T-helper 9 cell (primary cell): ENCODE measurements around the gene TRERF1.

Experiments
- DNase-seq: peaks from one replicate; pipeline ENCODE4 v3.0.0-alpha.2; 2020

The TRERF1 gene

GRCh38 chr6:42363926-42364849 lies 87.5 kb downstream of the TRERF1 start:
- DNase-seq: no peak

GRCh38 chr6:42361036-42361435 lies 90.7 kb downstream of the TRERF1 start:
- DNase-seq: no peak

GRCh38 chr6:42359021-42359420 lies 92.7 kb downstream of the TRERF1 start:
- DNase-seq: no peak

GRCh38 chr6:42355416-42355815 lies 96.3 kb downstream of the TRERF1 start:
- no peak for DNase-seq

GRCh38 chr6:42354702-42355101 lies 97.0 kb downstream of the TRERF1 start:
- DNase-seq: no peak

GRCh38 chr6:42352856-42353564 lies 98.7 kb downstream of the TRERF1 start:
- no peak for DNase-seq

GRCh38 chr6:42350911-42351310 lies 100.8 kb downstream of the TRERF1 start:
- no peak for DNase-seq

- no peak for DNase-seq
These were observed 101.8 kb downstream of the TRERF1 start for GRCh38 chr6:42349753-42350511.

GRCh38 chr6:42347456-42347855 lies 104.3 kb downstream of the TRERF1 start:
- no peak for DNase-seq

- no peak for DNase-seq
These were observed 105.9 kb downstream of the TRERF1 start for GRCh38 chr6:42345696-42346416.

- no peak for DNase-seq
These were observed 107.0 kb downstream of the TRERF1 start for GRCh38 chr6:42344756-42345155.

GRCh38 chr6:42341771-42342553 lies 109.8 kb downstream of the TRERF1 start:
- DNase-seq: no peak

- DNase-seq: no peak
These were observed 110.5 kb downstream of the TRERF1 start for GRCh38 chr6:42341221-42341620.

- DNase-seq: no peak
These were observed 111.2 kb downstream of the TRERF1 start for GRCh38 chr6:42340511-42340910.

GRCh38 chr6:42339991-42340401 lies 111.7 kb downstream of the TRERF1 start:
- no peak for DNase-seq

GRCh38 chr6:42338744-42339222 lies 112.9 kb downstream of the TRERF1 start:
- DNase-seq: no peak

GRCh38 chr6:42337985-42338743 lies 113.6 kb downstream of the TRERF1 start:
- DNase-seq: no peak

- DNase-seq: no peak
These were observed 115.3 kb downstream of the TRERF1 start for GRCh38 chr6:42336431-42336830.

GRCh38 chr6:42335896-42336295 lies 115.8 kb downstream of the TRERF1 start:
- no peak for DNase-seq

GRCh38 chr6:42334870-42335269 lies 116.9 kb downstream of the TRERF1 start:
- DNase-seq: no peak

- DNase-seq: no peak
These were observed 118.1 kb downstream of the TRERF1 start for GRCh38 chr6:42333612-42334011.
